ENCODE results near the gene CD40.

Gene CD40

DNA sequence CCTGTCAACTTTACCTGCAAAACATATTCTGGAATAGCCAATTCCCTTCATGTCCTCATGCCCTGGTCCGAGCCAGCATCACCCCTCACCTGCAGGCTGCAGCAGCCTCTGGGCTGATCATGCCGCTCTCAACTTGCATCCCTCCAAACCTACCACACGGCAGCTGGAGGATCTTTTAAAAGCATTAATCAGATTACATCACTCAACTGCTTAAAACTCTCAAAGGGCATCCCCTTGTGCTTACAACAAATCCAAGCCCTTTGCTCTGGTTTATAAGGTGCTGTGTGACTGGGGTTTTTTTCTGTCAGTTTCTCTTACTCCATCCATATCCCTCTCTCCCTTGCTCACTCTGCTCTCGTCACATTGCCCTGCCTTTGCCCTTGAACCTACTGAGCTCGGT lies 24.0 kb downstream of the CD40 start:
- in situ Hi-C loops (cut with MboI; ENCODE audit: low sequenced_read_pairs) = no loop called here

DNA sequence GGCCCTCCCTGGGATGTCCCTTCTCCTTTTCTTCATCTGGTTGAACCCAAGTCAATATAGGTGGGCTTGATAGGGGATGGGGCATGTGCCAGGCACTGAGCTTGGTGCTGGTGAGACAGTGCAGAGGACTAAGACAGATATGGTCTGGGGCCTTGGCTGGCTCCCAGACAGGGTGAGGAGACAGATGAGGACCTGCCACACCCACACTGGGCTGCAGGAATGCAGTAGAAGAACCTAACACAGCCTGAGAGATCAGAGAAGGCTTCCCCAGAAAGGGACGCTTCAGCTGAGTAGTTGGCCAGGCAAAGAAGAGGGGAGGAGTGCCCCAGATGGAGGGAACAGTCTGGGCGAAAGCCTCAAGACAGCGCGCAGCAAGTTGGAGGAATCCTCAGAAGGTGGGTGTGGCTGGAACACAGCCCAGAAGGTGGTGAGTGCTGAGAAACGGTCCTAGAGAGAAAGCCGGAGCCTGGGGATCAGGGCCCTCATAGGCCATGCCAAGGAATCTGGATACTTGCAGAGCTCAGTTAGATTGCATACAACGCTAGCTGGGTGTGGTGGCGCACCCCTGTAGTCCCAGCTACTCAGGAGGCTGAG lies 26.4 kb downstream of the CD40 start:
- in situ Hi-C loops (cut with MboI; ENCODE audit: low sequenced_read_pairs) = no loop called here

- in situ Hi-C loops (cut with MboI; ENCODE audit: low sequenced_read_pairs) = no loop called here
Observed at GRCh38 chr20:46145713-46146112, 27.6 kb downstream of the CD40 start.

DNA sequence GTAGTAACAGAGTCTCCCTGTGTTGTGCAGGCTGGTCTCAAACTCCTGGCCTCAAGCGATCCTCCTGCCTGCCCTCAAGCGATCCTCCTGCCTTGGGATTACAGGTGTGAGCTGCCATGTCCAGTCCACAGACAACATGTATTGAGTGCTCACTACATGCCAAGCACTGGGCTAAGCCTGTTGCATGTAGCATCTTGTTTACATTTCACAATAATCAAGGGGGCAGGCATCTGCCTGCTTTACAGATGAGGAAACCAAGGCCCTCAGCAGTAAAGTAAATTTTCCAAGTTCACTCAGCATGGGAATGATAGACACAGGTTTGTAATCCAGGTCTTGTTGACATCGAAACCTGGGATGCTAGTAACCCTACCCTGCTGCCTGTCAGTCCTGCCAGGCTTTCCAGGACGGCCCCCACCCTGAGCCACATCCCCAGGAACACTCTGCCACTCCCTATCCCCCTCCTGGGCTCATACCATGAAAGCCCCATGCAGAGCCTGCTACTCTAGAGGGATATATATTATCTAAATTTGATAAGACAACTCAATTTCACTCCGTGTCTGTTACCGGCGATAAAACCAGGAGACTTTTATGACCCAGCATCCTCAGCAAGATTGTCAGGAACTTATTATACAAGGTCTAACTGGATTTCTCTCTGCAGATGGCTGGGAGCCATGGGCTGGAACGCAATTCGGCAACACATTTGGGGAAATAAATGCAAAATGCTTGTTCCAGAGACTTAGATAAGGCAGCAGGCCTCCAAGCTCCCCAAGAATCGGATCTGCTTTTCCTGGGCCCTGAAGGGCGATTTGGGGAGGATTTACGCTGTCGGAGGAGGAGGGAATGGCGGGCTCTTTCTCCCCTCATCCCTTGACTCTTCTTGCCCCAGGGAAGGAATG lies 30.4 kb downstream of the CD40 start:
- in situ Hi-C loops (cut with MboI; ENCODE audit: low sequenced_read_pairs) = no loop called here

GRCh38 chr20:46150943-46151342 lies 32.8 kb downstream of the CD40 start:
- in situ Hi-C loops (cut with MboI; ENCODE audit: low sequenced_read_pairs) = no loop called here

DNA sequence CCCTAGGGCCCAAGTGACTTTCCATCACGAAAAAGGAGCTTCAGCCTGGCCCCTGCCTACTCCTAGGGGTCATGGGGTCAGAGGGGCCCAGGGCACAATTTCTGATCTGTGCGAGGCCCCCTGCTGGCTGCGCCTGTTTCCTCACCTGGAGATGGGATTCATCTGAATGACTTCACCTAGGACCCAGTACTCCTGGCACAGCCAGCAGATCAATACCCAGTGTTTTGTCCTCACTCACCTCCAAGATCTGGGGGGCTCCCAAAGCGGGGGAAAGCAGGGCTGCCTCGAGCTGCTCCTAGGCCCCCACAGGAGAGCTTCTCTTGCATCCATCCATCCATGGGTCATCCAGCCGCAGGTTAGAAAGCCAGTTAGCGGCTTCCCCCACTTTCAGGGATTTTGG lies 33.8 kb downstream of the CD40 start:
- in situ Hi-C loops (cut with MboI; ENCODE audit: low sequenced_read_pairs) = no loop called here

DNA sequence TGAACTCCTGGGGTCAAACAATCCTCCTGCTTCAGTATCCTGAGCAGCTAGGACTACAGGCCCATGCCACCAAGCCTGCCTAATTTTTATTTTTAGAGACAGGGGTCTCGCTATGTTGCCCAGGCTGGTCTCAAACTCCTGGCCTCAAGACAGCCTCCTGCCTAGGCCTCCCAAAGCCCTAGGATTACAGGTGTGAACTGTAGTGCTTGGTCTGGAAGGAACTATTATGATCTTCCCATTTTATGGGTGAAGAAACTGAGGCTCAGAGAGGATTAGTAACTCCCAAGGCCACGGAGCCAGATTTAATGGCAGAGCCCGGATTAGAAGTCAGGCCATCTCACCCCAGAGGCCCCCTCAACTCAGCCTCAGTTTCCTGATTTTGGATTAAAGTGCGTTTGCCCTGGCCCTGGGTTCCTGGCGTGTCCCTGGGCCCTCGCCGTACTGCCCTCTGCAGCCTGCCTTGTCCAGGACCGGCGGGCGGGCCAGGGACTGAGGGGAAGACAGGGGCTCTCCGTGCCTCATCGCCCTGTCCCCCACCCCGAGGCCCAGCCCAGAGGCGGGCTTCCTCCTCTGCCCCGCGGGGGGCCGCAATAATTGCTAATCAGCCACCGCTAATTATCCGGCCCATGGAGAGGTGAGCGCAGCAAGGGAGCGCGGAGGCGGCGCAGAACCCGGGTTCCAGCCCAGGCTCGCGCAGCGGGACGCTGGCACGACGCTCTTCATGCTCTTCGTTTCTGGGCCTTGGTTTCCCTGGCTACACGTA lies 34.9 kb downstream of the CD40 start:
- in situ Hi-C loops (cut with MboI; ENCODE audit: low sequenced_read_pairs) = no loop called here

- in situ Hi-C loops (cut with MboI; ENCODE audit: low sequenced_read_pairs) = no loop called here
Observed at GRCh38 chr20:46154305-46154704, 36.2 kb downstream of the CD40 start.

GRCh38 chr20:46154796-46155195 lies 36.7 kb downstream of the CD40 start:
- in situ Hi-C loops (cut with MboI; ENCODE audit: low sequenced_read_pairs) = no loop called here

- in situ Hi-C loops (cut with MboI; ENCODE audit: low sequenced_read_pairs) = no loop called here
Observed at GRCh38 chr20:46156065-46156464, 38.0 kb downstream of the CD40 start.

GRCh38 chr20:46157076-46157592 lies 39.0 kb downstream of the CD40 start:
- in situ Hi-C loops (cut with MboI; ENCODE audit: low sequenced_read_pairs) = no loop called here

DNA sequence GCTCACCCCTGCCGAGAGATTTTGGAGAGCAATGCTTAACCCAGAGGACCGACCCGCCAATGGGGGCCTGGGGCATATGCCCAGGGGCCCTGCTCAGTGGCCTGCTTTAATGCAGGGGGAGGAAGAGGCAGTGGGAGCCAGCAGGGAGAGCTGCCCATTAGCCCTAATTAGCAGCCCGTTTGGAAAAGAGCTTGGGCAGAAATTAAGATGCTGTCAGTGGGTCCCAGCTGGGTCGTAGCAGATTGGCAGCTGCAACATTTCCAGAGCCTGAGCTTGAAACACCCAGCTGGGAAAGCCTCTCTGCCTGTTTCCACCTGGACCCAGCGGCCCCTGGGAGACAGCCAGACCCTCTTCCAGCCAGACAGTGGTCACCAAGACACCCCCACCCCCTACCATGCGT lies 39.5 kb downstream of the CD40 start:
- in situ Hi-C loops (cut with MboI; ENCODE audit: low sequenced_read_pairs) = no loop called here

DNA sequence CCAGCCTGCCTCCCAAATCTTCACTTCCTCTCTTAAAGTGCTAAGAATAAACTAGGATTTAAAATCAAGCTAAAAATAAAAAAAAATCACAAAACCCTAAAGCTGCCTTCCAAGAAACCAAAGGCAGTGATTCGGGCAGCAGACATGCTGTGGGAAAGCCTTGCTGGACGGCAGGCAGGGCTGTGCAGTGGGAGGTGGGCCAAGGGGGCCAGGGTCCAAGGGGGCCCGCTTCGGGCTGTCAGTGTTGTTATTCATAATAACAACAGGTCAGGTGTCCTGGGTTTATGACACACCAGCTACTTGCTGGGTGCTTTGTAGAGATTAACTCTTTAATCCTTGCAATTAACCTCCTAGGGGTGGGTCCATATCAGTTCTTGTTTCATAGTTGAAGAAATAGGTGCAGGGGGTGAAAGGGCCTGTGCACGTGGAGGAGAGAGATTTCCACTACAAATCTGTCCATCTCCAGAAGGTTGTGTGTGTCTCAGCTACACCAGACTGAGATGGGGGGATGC lies 40.4 kb downstream of the CD40 start:
- in situ Hi-C loops (cut with MboI; ENCODE audit: low sequenced_read_pairs) = no loop called here

GRCh38 chr20:46159101-46159897 lies 41.2 kb downstream of the CD40 start:
- in situ Hi-C loops (cut with MboI; ENCODE audit: low sequenced_read_pairs) = no loop called here

DNA sequence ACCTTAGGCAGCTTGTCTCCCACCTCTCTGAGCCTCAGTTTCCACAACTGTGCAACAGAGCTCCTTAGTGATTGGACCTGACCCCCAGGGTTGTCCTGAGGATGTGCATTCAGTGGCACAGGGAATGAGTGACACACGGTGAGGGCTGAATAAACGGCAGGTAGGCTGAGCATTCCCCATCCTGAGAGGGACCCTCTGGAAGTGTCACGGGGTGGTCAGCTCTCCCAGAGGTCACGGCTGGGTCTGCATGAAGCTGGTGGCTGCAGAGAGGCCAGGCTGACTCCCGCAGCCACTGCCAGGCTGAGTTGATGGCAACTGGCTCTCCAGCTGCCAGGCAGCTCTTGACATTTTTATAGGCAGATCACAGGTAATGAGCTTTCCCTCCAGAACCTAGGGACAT lies 42.5 kb downstream of the CD40 start:
- in situ Hi-C loops (cut with MboI; ENCODE audit: low sequenced_read_pairs) = no loop called here

GRCh38 chr20:46161921-46162320 lies 43.8 kb downstream of the CD40 start:
- in situ Hi-C loops (cut with MboI; ENCODE audit: low sequenced_read_pairs) = no loop called here

DNA sequence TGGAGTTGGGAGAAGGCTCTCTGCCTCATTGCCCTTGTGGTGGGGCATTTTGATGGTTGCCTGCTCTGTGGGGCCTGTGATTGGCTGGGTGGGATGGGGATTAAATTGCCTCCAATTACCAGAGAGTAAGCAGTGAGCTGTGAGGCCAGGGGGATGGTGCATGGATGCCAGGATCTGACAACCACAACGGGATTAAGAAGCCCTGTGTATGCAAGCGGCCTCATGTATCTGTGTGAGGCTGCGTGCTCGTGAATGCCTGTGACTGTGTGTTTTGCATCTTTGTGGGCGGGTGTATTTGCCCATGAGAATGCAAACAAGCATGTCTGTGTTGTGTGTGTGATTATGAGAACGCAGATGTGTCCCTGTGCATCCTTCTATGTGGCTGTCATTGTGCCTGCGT lies 46.1 kb downstream of the CD40 start:
- in situ Hi-C loops (cut with MboI; ENCODE audit: low sequenced_read_pairs) = no loop called here

DNA sequence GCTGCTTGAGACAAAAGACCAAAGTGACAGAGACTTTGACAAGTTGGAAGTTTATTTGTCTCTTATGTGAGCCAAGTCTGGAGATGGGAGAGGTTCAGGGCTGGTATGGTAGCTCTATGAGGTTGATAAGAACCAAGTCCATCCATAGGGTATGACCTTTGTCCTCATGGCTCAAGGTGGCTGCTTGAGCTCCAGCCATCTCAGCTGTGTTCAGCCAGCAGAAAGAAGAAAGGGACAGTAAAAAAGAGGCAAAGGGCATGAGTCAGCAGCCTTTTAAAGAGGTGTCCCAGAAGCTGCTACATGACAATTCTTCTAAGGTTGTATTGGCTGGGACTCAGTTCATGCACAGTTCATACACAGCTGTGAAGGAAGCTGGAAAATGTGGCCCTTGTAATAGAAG lies 49.0 kb downstream of the CD40 start:
- in situ Hi-C loops (cut with MboI; ENCODE audit: low sequenced_read_pairs) = no loop called here

DNA sequence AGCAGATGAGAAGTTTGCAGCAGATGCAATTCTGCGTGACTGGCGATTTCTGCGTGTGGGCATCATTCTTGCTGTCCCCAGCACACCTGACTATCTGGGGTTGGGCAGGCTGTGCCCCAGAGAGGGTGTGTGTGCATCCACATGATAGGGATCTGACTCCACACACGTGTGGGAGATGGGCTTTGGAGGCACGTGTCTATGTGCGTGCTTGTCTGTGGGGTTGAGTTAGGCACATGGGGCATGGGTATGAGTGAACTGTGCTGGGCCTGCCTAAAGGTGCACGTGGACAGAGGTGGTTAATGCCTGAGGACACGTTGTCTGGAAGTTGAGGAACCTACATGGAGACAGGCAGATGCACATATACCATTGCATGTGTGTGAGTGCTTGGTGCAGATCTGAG lies 50.3 kb downstream of the CD40 start:
- in situ Hi-C loops (cut with MboI; ENCODE audit: low sequenced_read_pairs) = no loop called here
